NCI-H1105 (cell line): ENCODE measurements around the gene SLC24A3.

Experiments
- DNase-seq: peaks from one replicate; lab custom pipeline; 2025; lab: John Stamatoyannopoulos, UW

SLC24A3 gene

DNA sequence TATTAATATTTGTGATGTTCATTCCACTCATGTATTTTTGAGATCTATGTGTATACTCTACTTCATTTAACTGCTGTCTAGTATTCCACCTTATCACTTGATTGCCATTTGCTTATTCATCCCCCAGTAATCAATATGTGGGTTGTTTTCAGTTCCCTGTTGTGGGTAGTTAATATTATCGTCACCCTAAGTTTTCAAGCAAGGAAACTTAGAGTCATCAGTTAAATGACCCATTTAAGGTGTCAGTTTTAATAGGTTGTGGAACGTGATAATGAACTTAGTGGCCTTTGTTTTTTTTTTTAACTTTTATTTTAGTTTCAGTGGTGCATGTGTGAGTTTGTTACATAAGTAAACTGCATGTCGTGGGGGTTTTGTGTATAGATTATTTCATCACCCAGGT lies 90.3 kb downstream of the SLC24A3 start:
- no peak for DNase-seq

DNA sequence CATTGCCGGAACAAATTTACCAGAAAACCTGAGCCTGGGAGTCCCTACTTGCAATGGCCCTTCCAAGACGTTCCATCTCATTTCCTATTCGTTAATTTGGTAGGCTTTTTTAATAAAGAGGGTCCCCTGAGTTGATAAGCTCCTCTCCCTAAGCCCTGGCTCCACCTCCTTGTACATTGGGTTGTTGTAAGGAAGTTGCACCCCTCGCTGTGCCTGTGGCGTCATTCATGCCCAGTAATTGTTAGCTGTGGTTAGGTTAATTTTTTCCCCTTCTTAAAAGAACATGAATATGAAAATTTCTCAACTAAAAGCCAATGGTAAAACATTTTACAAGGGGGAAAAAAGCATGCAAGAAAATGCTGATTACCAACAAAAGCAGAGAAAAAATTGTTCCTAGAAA lies 91.9 kb downstream of the SLC24A3 start:
- DNase-seq: no peak

DNA sequence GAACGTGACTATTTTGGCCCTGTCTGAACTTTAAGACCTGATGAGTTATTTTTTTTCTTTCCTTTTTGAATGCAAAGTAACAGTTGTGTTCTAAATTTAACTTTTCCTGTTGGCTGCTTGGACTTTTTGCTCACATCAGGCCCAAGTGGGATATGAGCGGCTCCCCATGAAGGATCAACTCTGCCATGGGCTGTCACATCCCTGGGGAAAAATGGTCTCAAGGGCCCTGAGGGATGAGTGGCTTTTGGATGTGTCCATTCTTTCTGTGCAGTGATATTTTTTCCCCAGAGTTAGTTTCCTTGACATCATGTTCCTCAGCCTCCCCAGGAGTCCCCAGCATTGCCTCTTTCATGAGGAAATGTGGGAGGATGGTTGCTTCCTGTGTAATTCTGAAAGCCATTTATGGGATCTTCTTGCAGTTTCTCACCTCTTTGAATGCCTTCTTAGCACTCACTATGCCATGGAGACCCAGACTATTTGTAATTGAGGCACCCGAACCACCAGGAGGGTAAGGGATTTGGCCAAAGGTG lies 92.5 kb downstream of the SLC24A3 start:
- DNase-seq: no peak

DNA sequence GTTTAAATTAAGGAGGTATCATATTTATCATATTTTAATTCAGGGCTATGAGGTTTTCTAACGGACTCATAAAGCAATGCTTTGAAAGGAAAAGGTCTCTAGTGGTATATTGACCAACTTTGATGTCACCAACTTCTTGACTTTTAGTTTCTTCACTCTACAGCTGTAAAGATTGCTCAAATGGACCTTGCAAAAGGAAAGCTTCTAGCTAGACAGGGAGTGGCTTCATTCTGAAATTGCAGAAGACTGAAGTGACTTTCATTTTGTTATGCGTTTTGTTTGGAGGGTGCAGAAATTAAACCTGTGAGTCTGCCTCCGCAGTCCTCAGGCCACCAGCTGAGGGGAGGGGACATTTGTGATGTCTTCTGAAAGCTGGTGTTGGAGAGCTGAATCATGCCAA lies 95.7 kb downstream of the SLC24A3 start:
- DNase-seq: no peak

DNA sequence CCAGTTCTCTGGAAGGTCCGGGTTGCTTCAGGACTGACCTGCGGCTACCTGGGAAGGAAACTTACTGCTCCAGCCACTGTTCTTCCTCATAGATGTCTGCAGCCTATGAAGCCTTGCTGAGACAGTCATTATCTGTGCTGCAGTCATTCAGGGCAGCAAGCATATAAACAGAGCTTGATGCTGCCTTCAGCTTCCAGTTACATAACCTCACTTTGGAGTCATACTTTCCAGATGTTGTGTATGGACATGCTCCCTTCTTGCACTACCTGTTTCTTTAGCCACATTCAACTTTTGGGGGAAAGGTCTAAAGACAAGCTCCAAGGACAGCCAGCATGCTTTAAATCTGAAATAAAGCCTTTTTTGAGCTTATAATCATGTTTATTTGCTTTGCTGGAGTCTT lies 98.1 kb downstream of the SLC24A3 start:
- DNase-seq: no peak

DNA sequence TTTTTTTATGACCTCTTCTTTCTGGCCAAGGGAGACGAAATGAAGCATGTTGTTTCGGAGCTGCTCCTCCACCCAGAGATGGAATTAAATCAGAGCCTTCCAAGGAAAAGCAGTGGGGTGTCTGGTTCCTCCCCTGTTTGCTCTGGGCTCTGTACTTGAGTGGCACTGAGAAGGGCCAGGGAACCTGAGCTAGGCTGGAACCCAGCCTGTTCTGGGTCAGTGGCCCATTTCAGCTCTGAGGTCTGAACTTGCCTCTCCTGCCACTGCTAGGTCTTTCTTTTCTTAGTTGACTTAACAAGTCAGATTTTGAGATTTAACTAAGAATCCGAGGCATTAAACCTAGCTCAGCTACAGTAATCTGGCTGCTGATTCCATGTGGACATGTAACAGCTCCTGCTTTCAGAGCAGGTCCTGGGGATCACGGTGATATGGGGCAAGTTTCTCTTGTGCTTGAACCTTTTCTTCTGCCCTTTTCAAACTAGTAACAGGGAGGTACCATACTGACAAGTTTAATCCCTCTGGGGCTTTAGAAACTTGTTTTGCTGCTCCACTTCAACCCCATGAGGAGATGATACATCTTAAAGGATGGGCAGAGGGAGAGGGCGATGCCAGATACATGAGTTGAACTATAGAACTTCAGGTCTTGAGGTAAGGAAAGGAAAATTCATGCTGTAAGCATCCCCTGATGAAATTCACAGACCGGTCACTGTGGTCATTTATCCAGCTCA lies 101.1 kb downstream of the SLC24A3 start:
- no peak for DNase-seq

DNA sequence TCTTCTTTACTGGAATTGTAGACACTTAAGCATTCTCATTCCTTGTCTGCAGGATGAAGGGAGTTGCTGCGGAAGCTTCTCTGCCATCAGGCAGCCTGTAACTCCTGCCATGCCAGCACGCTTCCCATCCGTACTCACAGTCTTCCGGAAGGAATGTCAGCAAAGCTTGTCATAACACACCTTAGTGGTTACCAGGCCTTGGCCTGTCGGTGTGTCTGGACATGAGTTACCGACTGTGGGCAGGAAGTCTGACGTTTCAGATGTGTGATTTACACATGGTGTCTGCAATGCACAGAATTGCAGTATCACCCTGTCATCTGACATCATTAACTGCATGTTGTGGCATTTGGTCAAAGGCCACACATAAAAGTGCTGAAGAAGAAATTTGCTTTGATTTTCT lies 102.2 kb downstream of the SLC24A3 start:
- DNase-seq: no peak

DNA sequence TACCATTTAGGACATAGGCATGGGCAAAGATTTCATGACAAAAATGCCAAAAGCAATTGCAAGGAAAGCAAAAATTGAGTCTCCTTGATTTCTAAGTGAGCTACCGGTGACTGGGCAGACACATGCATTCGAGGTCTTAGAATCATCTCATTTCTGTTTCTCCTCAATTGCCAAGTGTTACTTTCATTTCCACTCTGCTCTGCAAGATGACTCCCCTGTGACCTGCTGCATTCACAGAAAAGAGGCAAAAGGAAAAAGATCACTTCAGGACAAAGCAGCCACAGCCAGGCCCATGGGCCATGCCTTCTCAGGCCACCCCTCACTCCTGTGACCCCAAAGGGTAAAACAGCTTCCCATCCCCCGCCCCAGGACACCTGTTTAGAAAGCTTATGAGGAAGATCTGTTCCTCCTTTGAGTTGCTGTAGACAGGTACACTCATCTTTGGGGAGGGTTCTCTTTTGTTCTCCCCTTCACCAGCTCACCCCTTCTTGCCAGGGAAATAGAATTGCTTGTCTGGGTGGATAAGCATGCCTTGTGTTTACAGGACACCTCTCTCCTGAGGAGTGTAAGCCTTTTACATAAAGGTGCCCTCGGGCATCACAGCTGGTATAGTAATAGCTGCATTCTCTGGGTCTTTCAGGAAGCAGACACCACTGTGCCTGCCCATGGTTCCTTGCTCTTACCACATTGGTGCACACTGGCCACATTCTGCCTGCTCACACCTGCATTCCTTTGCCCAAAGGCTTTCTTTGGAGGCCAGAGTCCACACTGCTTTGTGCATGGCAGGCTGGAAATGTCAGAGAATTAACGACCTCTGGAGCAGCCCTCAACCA lies 105.0 kb downstream of the SLC24A3 start:
- DNase-seq: no peak

DNA sequence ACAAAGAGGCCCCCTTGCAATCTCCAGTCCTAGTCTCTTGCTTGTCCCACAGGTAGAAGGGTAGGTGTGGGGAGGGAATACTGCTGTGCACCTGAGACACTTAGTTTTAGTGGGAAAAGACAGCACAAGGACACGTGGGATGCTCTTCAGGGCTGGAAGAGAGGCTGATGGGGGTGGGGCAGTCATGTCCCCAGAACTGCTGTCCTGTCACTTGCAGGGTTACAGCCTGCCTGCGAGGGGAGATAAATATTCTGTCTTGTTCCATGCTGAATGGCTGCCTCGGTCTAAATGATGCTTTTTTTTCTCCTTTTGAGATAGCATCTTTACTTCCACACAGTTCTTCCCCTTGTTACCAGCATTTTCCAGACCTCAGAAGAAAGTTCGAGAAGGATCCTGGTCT lies 106.2 kb downstream of the SLC24A3 start:
- no peak for DNase-seq

DNA sequence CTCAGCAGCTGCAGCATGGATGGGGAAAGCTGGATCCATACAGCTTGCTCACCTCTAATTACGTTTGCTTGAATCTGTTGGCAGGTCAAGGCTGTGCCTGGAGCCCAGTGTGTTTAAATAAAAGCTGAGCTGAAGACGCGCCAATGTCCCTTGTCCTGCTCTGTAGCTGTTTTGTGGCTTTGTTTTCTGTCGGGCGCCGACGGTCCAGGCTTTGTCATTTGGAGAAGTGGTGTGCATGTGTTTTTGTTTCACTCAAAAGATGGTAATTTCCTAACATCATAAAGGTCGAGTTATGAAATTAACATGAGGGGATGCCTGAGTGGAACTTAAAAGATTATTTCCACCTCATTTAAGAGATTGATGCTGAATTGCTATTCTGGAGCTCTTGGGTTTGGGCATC lies 107.6 kb downstream of the SLC24A3 start:
- DNase-seq: no peak

DNA sequence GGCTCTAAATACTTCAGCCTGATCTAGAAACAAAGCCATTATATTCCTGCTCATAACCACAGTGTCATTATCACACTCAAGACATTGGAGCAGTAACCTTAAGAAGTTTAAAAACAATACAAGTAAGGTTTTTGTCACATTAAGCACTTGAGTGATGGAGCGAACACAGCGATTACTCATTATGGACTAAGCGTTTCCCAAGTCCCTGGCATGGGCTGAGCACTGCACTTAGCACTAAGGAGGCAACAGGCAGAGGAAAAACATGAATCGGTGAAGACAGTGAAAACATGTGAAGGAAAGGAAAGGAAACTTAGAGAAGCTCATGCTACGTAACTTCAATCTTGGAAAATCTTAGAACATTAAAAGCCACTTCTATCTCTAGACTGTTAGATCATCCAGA lies 108.7 kb downstream of the SLC24A3 start:
- DNase-seq: no peak

DNA sequence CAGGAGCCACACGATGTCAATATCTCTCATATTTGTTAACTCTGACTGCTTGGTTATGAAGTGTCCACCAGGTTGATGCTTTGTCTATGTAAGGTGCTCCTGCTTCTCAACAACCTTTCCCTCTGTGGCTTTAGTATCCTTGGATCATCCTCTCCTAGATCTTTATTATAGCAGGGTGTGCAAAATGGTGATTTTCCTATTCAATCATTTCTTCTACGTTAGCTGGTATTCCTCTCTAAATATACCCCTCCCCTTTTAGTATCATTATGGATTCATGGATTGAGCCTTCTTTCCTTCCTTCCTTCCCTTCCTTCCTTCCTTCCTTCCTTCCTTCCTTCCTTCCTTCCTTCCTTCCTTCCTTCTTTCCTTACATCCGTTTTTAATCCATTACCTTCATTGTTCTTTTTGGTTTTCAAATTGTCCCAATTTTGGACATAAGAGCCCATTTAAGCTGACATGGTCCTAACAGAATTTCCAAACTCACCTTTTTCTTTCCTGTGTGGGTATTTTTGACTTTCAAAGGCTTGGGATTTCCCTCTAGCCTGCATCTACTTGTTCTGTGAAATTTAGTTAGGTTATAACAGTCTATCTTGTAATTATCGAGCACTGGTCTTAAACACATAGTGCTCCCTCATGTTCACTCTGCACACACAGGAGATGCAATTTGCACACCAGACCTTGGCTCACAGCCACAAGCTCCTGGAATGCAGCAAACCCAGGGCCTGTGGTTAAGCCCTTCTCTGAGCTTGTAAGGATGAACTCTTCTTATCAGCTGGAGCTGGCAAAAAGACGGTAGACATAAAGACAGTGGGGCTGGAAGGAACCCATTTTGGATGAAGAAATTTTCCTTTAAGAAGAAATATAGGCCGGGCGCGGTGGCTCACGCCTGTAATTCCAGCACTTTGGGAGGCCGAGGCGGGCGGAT lies 109.9 kb downstream of the SLC24A3 start:
- no peak for DNase-seq

DNA sequence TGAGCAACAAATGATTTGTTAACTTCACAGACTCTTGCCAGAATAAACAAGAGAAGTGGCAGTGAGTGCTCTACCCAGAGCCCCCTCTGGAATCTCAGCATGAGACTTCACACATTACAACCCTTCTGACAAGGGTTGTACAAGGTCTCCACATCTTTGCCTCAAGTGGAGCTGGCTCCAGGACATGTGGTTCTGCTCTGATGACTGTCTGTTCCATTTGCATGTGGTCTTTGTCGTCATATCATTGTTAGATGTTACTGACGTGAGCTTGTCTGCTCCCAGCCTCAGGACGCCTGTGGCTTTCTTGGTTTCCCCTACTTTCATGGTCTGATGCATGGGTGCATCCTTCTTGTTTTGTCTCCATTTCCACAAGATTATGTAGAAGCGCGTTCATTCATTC lies 115.0 kb downstream of the SLC24A3 start:
- no peak for DNase-seq

DNA sequence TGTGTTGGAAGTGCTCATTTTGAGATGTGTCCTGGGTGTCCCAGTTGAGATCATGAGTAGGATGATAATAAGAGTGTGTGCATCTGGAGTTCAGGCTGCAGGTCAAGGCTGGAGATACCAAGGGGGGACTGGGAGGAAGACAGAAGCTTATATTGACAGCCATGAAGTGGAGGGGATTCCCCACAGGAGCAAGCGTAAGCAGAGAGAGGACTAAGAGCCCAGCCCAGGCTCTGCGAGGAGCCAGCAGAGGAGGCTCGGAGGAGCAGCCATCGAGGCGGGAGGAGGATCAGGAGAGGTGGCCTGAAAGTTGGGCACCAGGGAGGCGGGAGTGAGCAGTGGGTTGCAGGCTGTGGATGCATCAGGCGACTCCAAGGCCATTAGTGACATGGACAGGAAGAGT lies 116.2 kb downstream of the SLC24A3 start:
- no peak for DNase-seq

DNA sequence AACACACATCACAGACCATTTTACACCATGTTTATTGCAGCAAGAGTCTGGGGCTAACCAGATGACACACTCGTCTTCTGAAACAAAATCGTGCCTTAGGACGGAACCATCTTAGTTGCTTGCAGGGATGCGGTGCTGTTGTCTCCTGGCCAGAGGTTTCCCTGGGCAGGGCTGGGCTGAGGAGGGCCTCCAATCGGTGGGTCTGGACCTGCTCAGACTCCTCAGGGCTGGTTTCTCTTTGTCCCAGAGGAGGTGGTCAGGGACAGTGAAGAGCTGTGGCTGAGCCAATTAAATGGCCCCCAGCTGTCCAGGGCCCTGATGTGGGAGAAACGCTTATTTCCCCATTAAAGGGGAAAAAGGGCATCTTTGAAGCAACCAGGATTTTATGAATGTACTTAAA lies 117.6 kb downstream of the SLC24A3 start:
- DNase-seq: no peak

DNA sequence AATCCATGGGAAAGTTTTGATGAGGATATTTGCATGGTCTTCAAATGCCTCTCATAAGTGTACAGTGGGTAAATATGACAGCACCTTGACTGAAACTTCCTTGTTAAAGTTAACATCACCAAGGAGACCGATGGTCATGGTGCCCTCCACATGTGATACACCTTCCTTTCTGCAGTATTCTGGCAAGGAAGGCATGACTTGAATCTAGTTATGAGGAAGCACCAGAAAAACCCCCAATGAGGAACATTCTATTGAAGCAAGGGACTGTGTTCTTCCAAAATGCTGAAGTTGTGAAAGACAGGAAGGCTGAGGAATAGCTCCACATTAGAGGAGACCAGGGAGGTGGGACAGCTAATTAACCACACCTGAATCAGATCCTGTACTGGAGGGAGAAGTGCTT lies 118.3 kb downstream of the SLC24A3 start:
- DNase-seq: no peak

DNA sequence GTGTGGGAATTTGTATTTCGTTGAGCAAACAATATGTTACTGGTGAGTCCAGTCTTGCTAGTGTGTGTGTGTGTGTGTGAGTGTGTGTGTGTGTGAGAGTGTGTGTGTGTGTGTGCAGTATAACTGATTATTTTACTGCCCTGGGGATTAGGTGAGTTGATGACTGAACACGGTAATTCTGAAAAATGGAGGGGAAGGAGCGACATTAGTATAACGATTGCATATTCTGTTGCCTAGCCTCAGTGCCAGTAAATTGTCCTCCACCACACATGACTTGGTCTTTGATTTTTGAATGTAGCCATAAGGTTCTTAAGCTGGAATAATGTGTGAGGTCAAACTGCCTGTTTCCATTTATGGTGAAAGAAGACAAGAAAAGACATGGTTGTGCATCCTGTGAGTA lies 121.1 kb downstream of the SLC24A3 start:
- DNase-seq: no peak

DNA sequence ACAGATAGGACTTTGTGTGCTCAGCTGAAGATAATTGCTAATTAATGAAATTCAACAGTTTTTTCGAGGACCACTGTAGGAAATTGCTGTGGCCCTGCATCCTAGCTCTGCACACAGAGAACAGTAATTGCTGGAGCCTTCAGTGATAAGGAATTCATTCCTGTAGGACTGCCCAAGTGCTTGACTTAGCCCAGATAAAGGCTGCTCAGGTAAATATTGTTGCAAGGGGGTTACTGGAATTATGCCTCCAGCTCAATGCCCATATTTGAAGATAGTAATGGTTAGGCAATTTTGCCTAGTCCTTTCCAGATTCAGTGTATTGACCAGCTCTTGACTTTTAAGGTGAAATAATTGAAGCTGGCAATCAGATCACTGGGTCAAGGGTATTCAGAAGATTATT lies 122.9 kb downstream of the SLC24A3 start:
- DNase-seq: no peak

DNA sequence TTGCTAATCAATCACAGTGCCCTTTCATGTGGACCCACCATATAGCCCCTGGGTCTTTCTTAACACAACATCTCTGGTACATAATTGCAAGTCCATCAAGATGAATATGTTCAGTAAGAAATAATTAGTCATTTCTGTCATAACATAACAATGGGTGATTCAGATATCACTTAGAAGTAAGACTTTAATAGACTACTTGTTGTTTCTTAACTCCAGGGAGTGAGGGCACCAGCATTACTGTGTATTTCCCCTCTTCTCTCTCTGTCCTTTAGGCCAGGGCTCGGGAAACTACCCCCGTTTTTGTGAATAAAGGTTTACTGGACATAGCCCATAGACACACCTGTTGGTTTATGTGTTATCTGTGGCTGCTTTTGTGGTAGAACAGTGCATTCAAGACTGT lies 123.5 kb downstream of the SLC24A3 start:
- no peak for DNase-seq

DNA sequence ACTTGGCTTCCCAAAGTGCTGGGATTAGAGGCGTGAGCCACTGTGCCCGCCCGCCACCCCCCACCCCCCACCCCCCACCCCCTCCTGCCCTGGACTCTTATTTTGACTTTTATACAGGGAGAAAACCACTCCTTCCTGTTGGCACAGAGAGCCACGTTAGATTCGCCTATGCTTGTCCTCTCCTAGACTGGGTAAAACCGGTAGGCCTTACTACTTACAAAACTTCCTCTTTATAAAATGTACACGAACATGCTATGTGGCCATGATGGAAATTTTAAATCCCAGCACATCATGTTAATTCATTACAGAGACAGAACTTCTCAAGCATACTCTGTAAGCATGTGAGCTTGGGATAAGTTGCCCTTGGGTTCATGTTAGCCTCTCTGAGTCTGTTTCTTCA lies 124.2 kb downstream of the SLC24A3 start:
- no peak for DNase-seq

DNA sequence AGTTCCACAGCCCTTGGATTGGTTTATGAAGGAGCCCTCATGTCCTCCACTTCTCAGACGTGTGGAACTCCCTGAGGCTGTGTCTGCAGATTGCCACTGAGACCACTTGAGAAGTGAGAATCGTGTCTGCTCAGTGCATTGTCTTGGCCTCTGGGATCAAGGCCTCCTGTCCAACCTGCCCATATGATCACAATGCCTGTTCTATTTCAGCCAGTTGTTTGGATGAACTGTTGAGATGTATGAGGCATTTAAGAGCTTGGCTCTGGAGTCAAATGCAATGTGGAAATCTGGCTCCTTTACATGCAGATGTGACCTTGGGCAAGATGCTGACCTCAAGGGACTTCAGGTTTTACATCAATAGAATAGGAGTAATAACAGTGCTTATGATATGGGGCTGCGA lies 125.9 kb downstream of the SLC24A3 start:
- DNase-seq: no peak

DNA sequence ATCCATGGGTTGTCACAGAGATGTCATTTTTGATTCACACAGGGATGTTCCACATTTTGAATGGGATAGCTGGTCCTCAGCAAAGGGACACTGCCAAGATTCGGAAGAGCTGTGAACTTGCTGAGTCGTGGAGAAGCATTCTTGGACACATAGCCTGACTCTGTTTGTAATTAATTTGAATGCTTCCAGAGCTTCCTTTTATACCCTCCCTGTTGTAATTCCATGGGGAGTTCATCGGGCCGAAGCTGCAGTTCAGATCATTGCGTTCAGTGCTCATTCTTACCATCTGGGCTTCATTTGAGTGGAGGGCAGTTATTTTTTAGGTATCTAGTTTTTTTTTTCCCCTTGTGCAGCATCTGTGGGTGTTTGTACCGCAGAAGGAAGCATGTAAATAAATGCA lies 126.5 kb downstream of the SLC24A3 start:
- DNase-seq: no peak
